Activated CD8-positive, alpha-beta T cell treated with anti-CD3 and anti-CD28 coated beads for 36 hours (primary cell): ENCODE results near the gene DAP3. TPM values are rescaled to one million over a fixed set of nuclear protein-coding genes. Genes with fewer than 3 reads are reported as not detected.
"Not testable (repeated sequence)": the region's sequence is repeated elsewhere in the genome, so short reads cannot be mapped to it uniquely, and the experiment has no call there.

Source experiments
- ATAC-seq: fragments of 200-7000 bp; cut with Tn5 transposase; one replicate; pipeline ENCODE4 v1.10.0; 2021; ENCODE audit warnings: mild to moderate bottlenecking, moderate library complexity
- CTCF ChIA-PET: fragments of 350-600 bp; sonication (Branson Sonifier 250); formaldehyde crosslinking; loops from one replicate; lab custom pipeline; 2021; ENCODE audit warnings: antibody characterized with exemption; lab: Charles Lee
- POLR2A ChIA-PET: fragments of 350-600 bp; sonication (Branson Sonifier 250); formaldehyde crosslinking; loops from one replicate; lab custom pipeline; 2021; ENCODE audit warnings: antibody characterized with exemption; lab: Charles Lee
- DNase-seq: peaks from one replicate; pipeline ENCODE4 v3.0.0-alpha.2; 2020
- H3K27ac Mint-ChIP-seq: one replicate; pipeline ENCODE4 v1.8.0; 2021; ENCODE audit warnings: mild to moderate bottlenecking, mixed read lengths
- H3K27me3 Mint-ChIP-seq: one replicate; pipeline ENCODE4 v1.8.0; 2021; ENCODE audit warnings: mixed read lengths
- H3K36me3 Mint-ChIP-seq: one replicate; pipeline ENCODE4 v1.8.0; 2021; ENCODE audit warnings: low read depth, mixed read lengths
- H3K4me1 Mint-ChIP-seq: one replicate; pipeline ENCODE4 v1.8.0; 2021; ENCODE audit warnings: low read depth, mixed read lengths
- H3K4me3 Mint-ChIP-seq: one replicate; pipeline ENCODE4 v1.8.0; 2021; ENCODE audit warnings: mild to moderate bottlenecking, moderate library complexity, mixed read lengths
- H3K9me3 Mint-ChIP-seq: one replicate; pipeline ENCODE4 v1.8.0; 2021; ENCODE audit warnings: mixed read lengths
- CTCF ChIP-seq: fragments of 200-600 bp; IDR thresholded peaks from one replicate; pipeline ENCODE4 v1.8.0; 2022; ENCODE audit warnings: antibody characterized with exemption, mild to moderate bottlenecking
- intact Hi-C: fragments of 100-400 bp; cut with micrococcal nuclease; formaldehyde crosslinking; loops from one replicate; pipeline ENCODE4 v1.10.0; 2022
- total RNA-seq, 2 experiments: library from RNA; stranded (reverse); gene quantifications; one replicate each; pipeline ENCODE4 v1.2.3, GENCODE V29; 2021

DAP3 gene
- total RNA-seq, 2 experiments from 2014 or later, result 160 to 173 TPM

GRCh38 chr1:155759966-155760630 lies 71.2 kb downstream of the DAP3 start:
- intact Hi-C loops, result no loop called here
- peaks cover 31% of the 10 kb centered on the region for H3K36me3 Mint-ChIP-seq
- no peak overlapping the region for H3K27ac Mint-ChIP-seq
- H3K9me3 Mint-ChIP-seq, result no peaks in the 10 kb centered on the region
- no peak for ATAC-seq
- no peak for DNase-seq
- H3K27me3 Mint-ChIP-seq, result no peaks in the 10 kb centered on the region
- POLR2A ChIA-PET, result interaction anchor here (0.6 to 1.1 kb wide), 2 partner anchors 78 to 156 kb away, joined by 3 read pairs; no protein-coding TSS in a partner anchor
- CTCF ChIA-PET, result no interaction called here
- no peaks in the 10 kb centered on the region for H3K4me1 Mint-ChIP-seq
- H3K4me3 Mint-ChIP-seq, result no peak overlapping the region
- TF ChIP-seq CTCF, result no peak

- Mint-ChIP-seq H3K36me3 (peaks cover 39% of the 10 kb centered on the region), H3K27me3 (no peaks in the 10 kb centered on the region), H3K27ac (no peak overlapping the region), H3K9me3 (no peaks in the 10 kb centered on the region), H3K4me3 (no peak overlapping the region), H3K4me1 (no peaks in the 10 kb centered on the region)
- POLR2A ChIA-PET, result interaction anchor here (0.6 to 1.1 kb wide), 2 partner anchors 79 to 155 kb away, joined by 3 read pairs; no protein-coding TSS in a partner anchor
- no peak for ATAC-seq
- no peak for TF ChIP-seq CTCF
- CTCF ChIA-PET, result no interaction called here
- no peak for DNase-seq
- intact Hi-C loops, result no loop called here
Measured at GRCh38 chr1:155760751-155761475, 72.0 kb downstream of the DAP3 start.

DNA sequence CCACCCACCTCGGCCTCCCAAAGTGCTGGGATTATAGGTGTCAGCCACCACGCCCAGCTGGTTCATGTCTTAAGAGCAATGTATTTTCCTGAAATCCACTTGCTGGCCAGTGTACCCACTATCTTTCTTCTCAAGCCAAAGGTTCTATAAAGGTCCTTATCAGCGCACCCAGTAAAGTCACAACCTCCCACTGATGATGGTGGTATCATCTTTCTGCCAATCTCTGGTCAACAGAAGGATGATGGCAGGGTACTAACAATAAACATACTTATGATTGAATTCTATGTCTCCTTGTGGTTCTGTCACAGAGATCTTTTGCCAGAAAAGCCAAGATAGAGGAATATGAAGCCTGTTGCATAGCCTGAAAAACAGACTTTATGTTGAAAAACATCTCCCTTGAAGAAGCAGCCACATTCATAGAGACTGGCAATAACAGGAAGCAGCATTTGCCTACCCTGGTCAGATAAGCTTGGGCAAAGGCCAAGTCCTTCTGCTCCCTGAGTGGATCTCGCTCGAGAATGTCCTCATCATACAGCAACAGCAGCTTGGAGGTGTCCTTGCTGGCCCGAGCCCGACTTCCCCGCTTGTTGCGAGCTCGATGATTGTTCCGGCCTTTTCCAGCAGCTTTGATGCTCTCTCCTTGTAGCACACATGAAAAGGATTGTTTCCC lies 73.0 kb downstream of the DAP3 start:
- no peak for TF ChIP-seq CTCF
- Mint-ChIP-seq H3K27ac (no peak overlapping the region), H3K4me3 (no peak overlapping the region), H3K27me3 (no peaks in the 10 kb centered on the region), H3K9me3 (no peaks in the 10 kb centered on the region), H3K4me1 (no peaks in the 10 kb centered on the region), H3K36me3 (peaks cover 37% of the 10 kb centered on the region)
- DNase-seq (no peak), ATAC-seq (no peak)
- CTCF ChIA-PET, result no interaction called here
- POLR2A ChIA-PET, result no interaction called here
- intact Hi-C loops, result no loop called here

DNA sequence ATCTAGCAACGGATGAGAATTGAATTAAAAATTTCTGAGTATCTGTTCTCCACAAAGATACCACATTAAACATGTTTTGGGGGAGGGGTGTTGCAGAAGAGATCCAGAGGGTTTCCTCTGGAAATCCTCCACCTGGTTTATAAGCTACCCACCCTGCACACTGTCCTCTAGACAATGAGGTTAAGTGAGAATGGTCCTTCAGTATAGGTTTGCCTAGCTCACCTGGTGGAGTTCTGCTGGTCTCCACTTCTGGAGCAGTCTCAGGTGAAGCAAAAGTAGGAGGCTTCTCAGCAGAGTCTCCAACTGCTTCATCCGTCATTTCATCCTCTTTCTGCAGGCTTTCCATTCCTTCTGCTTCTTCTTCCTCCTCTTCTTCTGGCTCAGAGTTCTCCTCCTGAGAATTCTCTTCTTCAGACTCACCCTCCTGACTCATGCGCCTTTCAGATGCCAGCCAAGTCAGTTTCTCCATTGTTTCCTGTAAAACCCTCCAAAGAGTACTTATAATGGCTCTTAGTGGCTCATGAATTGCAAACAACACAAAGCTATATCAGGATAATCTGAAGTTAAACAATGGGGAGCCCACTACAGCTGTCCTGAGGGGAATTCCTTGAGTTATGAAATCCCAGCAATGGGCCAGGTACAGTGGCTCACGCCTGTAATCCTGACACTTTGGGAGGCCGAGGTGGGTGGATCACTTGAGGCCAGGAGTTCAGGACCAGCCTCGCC lies 74.4 kb downstream of the DAP3 start:
- H3K9me3 Mint-ChIP-seq, H3K27ac Mint-ChIP-seq, ATAC-seq, H3K4me3 Mint-ChIP-seq, intact Hi-C loops, H3K27me3 Mint-ChIP-seq, H3K4me1 Mint-ChIP-seq, POLR2A ChIA-PET, CTCF ChIA-PET, DNase-seq: not testable (repeated sequence)
- peaks cover 36% of the 10 kb centered on the region for H3K36me3 Mint-ChIP-seq

- H3K4me3 Mint-ChIP-seq, intact Hi-C loops, POLR2A ChIA-PET, CTCF ChIA-PET, DNase-seq, ATAC-seq, H3K27ac Mint-ChIP-seq, H3K4me1 Mint-ChIP-seq, H3K9me3 Mint-ChIP-seq, H3K27me3 Mint-ChIP-seq: not testable (repeated sequence)
- peaks cover 41% of the 10 kb centered on the region for H3K36me3 Mint-ChIP-seq
Measured at GRCh38 chr1:155763989-155764388, 75.1 kb downstream of the DAP3 start.

DNA sequence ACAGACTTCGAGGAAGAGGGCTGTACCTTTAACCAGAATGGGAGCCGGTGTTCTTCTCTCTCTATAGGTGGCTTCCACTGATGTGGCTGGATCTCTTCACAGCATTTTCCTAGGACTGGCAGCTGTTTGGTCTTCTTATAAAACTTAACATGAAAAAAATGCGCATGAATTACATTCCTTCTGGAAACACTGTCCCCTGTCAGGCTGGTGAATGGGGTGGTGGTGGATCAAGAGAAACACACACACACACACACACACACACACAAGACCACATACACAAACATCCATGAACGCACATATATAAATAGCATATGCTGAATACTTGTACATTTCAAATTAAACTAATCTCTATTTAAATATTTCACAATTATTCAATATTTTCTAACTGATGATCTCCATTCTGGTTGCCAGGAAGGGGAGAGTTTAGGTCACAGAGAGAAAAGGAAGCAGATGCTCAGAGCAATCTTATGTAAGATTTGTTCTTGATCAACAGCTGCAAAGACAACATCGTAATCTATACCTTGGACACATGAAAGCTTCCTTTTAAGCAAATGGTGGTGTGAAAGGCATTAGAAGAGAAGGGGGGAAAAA lies 78.6 kb downstream of the DAP3 start:
- peaks cover 44% of the 10 kb centered on the region for H3K36me3 Mint-ChIP-seq
- H3K9me3 Mint-ChIP-seq, H3K4me1 Mint-ChIP-seq, POLR2A ChIA-PET, H3K27me3 Mint-ChIP-seq, CTCF ChIA-PET, H3K4me3 Mint-ChIP-seq, H3K27ac Mint-ChIP-seq, intact Hi-C loops, ATAC-seq, DNase-seq: not testable (repeated sequence)
